ENCODE data around the gene DDX49.
"Not testable (repeated sequence)": the region's sequence is repeated elsewhere in the genome, so short reads cannot be mapped to it uniquely, and the experiment has no call there.

Gene DDX49

GRCh38 chr19:18940769-18941627, 21.5 kb downstream of the DDX49 start, which contains the start of gene HOMER3:
Gene HOMER3 (minus strand): TSS chr19:18941217. CDS start chr19:18938982, 2,235 bp downstream.
- in situ Hi-C loops (cut with MboI; ENCODE audit: low sequenced_read_pairs) = no loop called here

GRCh38 chr19:18941628-18942354, 22.3 kb downstream of the DDX49 start:
- in situ Hi-C loops (cut with MboI; ENCODE audit: low sequenced_read_pairs) = no loop called here

- in situ Hi-C loops (cut with MboI; ENCODE audit: low sequenced_read_pairs) = no loop called here
Observed at GRCh38 chr19:18942692-18943091, 23.2 kb downstream of the DDX49 start.

GRCh38 chr19:18943465-18943864, 23.9 kb downstream of the DDX49 start:
- in situ Hi-C loops (cut with MboI; ENCODE audit: low sequenced_read_pairs) = no loop called here

- in situ Hi-C loops (cut with MboI; ENCODE audit: low sequenced_read_pairs) = no loop called here
Observed at GRCh38 chr19:18945297-18945696, 25.8 kb downstream of the DDX49 start.

- in situ Hi-C loops (cut with MboI; ENCODE audit: low sequenced_read_pairs) = no loop called here
Observed at GRCh38 chr19:18946335-18946734, 26.8 kb downstream of the DDX49 start.

- in situ Hi-C loops (cut with MboI; ENCODE audit: low sequenced_read_pairs) = no loop called here
Observed at GRCh38 chr19:18946918-18947317, 27.4 kb downstream of the DDX49 start.

- in situ Hi-C loops (cut with MboI; ENCODE audit: low sequenced_read_pairs) = no loop called here
Observed at GRCh38 chr19:18948075-18948975, 28.8 kb downstream of the DDX49 start.

GRCh38 chr19:18948976-18949356, 29.5 kb downstream of the DDX49 start:
- in situ Hi-C loops (cut with MboI; ENCODE audit: low sequenced_read_pairs) = no loop called here

- in situ Hi-C loops (cut with MboI; ENCODE audit: low sequenced_read_pairs) = no loop called here
Observed at GRCh38 chr19:18949858-18950257, 30.3 kb downstream of the DDX49 start.

- in situ Hi-C loops (cut with MboI; ENCODE audit: low sequenced_read_pairs) = no loop called here
Observed at GRCh38 chr19:18951721-18952281, 32.3 kb downstream of the DDX49 start.

- in situ Hi-C loops (cut with MboI; ENCODE audit: low sequenced_read_pairs) = not testable (repeated sequence)
Observed at GRCh38 chr19:18952364-18953003, 33.0 kb downstream of the DDX49 start.

GRCh38 chr19:18954094-18954493, 34.6 kb downstream of the DDX49 start:
- in situ Hi-C loops (cut with MboI; ENCODE audit: low sequenced_read_pairs) = no loop called here

GRCh38 chr19:18955042-18955441, 35.5 kb downstream of the DDX49 start:
- in situ Hi-C loops (cut with MboI; ENCODE audit: low sequenced_read_pairs) = no loop called here

- in situ Hi-C loops (cut with MboI; ENCODE audit: low sequenced_read_pairs) = no loop called here
Observed at GRCh38 chr19:18960370-18960769, 40.9 kb downstream of the DDX49 start.

GRCh38 chr19:18961767-18962620, 42.5 kb downstream of the DDX49 start:
- in situ Hi-C loops (cut with MboI; ENCODE audit: low sequenced_read_pairs) = no loop called here

GRCh38 chr19:18964121-18964520, 44.6 kb downstream of the DDX49 start:
- in situ Hi-C loops (cut with MboI; ENCODE audit: low sequenced_read_pairs) = no loop called here

- in situ Hi-C loops (cut with MboI; ENCODE audit: low sequenced_read_pairs) = no loop called here
Observed at GRCh38 chr19:18966307-18966706, 46.8 kb downstream of the DDX49 start.

All from hTERT RPE-1 (cell line).